Measurements from ENCODE around the gene GAL3ST1. TPM values are rescaled to one million over a fixed set of nuclear protein-coding genes. Genes with fewer than 3 reads are reported as not detected.

Gene GAL3ST1
- total and polyA plus RNA-seq, 2 of the 8 experiments (the other 6 are each of a cell fraction or from before 2014, with no cell fraction given): 11.0 to 32.5 TPM

- Histone ChIP-seq H3K4me3 (ENCODE audit: extremely low read depth in 1 of 4, insufficient read depth in 2 of 4, low read depth in 3 of 4, low read length in 4 of 4) (no peak overlapping the region), H2BK5ac (ENCODE audit: low read depth, low read length) (no peak overlapping the region), H3K14ac (ENCODE audit: insufficient read length) (no peak overlapping the region), H3K27me3 (replicated peaks in 1 of 4; ENCODE audit: control insufficient read depth in 3 of 4, extremely low read depth in 1 of 4, insufficient read depth in 3 of 4, low read length in 3 of 4) (no peaks in the 10 kb centered on the region), H2BK120ac (replicated peaks; ENCODE audit: low read depth, low read length) (no peak overlapping the region), H3K23ac (ENCODE audit: insufficient read length) (no peak overlapping the region), H3K79me2 (ENCODE audit: control insufficient read depth in 1 of 2, insufficient read depth in 2 of 2, low read length in 2 of 2) (no peaks in the 10 kb centered on the region), H4K20me1 (replicated peaks in 1 of 2; ENCODE audit: control insufficient read depth in 1 of 2, insufficient read depth in 2 of 2, low read length in 2 of 2) (no peaks in the 10 kb centered on the region), H3K79me1 (ENCODE audit: low read depth, low read length) (no peaks in the 10 kb centered on the region; the same call in none of the 2 replicates), H3K4me2 (ENCODE audit: insufficient read depth in 1 of 2, low read depth in 2 of 2, low read length in 2 of 2) (no peak overlapping the region), H3K56ac (replicated peaks; ENCODE audit: insufficient read length, low read depth, low read length) (no peak overlapping the region), H2BK12ac (ENCODE audit: low read depth, low read length) (peak overlapping the region; percentile 55; the same call in 1 of the 2 replicates), H3K9ac (replicated peaks in 1 of 4; ENCODE audit: extremely low read depth in 1 of 4, low read depth in 3 of 4, low read length in 3 of 4) (no peak overlapping the region), H2AFZ (ENCODE audit: low read length) (no peak overlapping the region), H3K36me3 (ENCODE audit: control insufficient read depth in 2 of 4, insufficient read depth in 4 of 4, low read length in 3 of 4) (no peaks in the 10 kb centered on the region), H2BK20ac (ENCODE audit: low read length) (no peak overlapping the region), H4K8ac (ENCODE audit: extremely low read depth, insufficient read depth, low read length) (no peak overlapping the region), H3K23me2 (ENCODE audit: low read depth, low read length) (no peaks in the 10 kb centered on the region; the same call in 1 of the 2 replicates), H2BK15ac (ENCODE audit: low read length) (no peak overlapping the region), H4K91ac (replicated peaks; ENCODE audit: insufficient read length, low read length) (no peak overlapping the region), H3K4me1 (replicated peaks in 1 of 4; ENCODE audit: control insufficient read depth in 3 of 4, insufficient read depth in 4 of 4, low read length in 3 of 4) (peaks cover 0 to 11% (median 6%) of the 10 kb centered on the region in 4 experiments; a peak in 5 of 7 replicates), H3K18ac (ENCODE audit: extremely low read depth, low read length) (no peak overlapping the region), H3K27ac (ENCODE audit: low read depth, low read length) (no peak overlapping the region), H3K9me3 (ENCODE audit: insufficient read depth in 2 of 2, low read depth in 1 of 2, low read length in 1 of 2) (no peaks in the 10 kb centered on the region), H2AK5ac (ENCODE audit: low read depth, low read length) (no peak overlapping the region), H4K5ac (ENCODE audit: insufficient read length, low read depth, low read length) (no peak overlapping the region), H3K4ac (replicated peaks; ENCODE audit: insufficient read length, low read depth, low read length) (no peak overlapping the region)
- no peak for DNase-seq (ENCODE audit: low read depth in 1 of 2, low spot score in 2 of 2)
- 72% methylated on average over 10 of the region's 10 CpGs; no CpG with 5 or more reads in 1 of the 2 experiments for WGBS, 2 experiments (ENCODE audit: extremely low coverage in 1 of 2, insufficient coverage in 1 of 2, insufficient read length in 1 of 2, insufficient replicate concordance in 2 of 2, low coverage in 1 of 2, low lambda C conversion rate in 2 of 2, missing lambda C conversion rate in 1 of 2)
- ChIA-PET CTCF (ENCODE audit: partially characterized antibody) (interaction anchor here (0.9 to 1.5 kb wide), 5 partner anchors 11 to 123 kb away, joined by 3 to 6 read pairs (median 4); partner anchors contain the start of gene TCN2), POLR2A (ENCODE audit: partially characterized antibody) (interaction anchor here (1.4 kb wide), 1 partner anchor 23 kb away, joined by 4 read pairs; no protein-coding TSS in a partner anchor)
- TF ChIP-seq RXRA (IDR thresholded peaks at IDR 0.05; ENCODE audit: insufficient read depth, low read depth, low read length) (no peak), CTCF (IDR thresholded peaks at IDR 0.05; ENCODE audit: control extremely low read depth in 1 of 3, insufficient read depth in 1 of 3, low read depth in 1 of 3, low read length in 3 of 3) (peak in 1 of 3 experiments; percentile 10; a peak in 1 of 4 replicates)
- FAIRE-seq: peak; percentile 66
Observed at GRCh38 chr22:30568137-30568805, 6.2 kb downstream of the GAL3ST1 start.

All from H1 (cell line).